Panc1 (cell line): Measurements from ENCODE around the gene FAT1.

Source experiments
- POLR2AphosphoS5 ChIP-seq: IDR thresholded peaks from 2 replicates; pipeline ENCODE4 v1.6.1; 2012; ENCODE audit warnings: mild to moderate bottlenecking, low read depth, low read length, moderate library complexity
- TF ChIP-seq, protein P1 (sequence below): fragments of 450-650 bp; IDR thresholded peaks from 2 replicates; pipeline ENCODE4 v1.5.1; 2017; ENCODE audit warnings: mild to moderate bottlenecking

DNA sequence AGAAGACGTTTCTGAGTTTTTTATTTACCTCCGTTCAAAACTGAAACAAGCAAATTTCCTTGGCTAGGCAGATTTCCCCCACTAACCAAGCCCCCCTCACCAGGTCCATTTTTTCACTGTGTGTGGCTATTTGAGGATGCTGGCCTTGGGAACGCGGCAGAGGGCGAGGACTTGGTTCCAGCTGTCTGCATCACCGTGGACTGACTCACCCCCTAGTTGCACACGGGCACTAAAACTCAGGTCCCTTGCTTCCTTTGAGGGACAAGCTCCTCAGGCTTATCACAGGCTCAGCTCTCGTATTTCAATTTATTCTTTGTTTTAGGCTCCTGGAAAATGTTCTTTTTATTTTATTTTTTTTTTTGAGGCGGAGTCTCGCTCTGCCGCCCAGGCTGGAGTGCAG is 159.9 kb downstream of the FAT1 start:
- TF ChIP-seq, protein P1, sequence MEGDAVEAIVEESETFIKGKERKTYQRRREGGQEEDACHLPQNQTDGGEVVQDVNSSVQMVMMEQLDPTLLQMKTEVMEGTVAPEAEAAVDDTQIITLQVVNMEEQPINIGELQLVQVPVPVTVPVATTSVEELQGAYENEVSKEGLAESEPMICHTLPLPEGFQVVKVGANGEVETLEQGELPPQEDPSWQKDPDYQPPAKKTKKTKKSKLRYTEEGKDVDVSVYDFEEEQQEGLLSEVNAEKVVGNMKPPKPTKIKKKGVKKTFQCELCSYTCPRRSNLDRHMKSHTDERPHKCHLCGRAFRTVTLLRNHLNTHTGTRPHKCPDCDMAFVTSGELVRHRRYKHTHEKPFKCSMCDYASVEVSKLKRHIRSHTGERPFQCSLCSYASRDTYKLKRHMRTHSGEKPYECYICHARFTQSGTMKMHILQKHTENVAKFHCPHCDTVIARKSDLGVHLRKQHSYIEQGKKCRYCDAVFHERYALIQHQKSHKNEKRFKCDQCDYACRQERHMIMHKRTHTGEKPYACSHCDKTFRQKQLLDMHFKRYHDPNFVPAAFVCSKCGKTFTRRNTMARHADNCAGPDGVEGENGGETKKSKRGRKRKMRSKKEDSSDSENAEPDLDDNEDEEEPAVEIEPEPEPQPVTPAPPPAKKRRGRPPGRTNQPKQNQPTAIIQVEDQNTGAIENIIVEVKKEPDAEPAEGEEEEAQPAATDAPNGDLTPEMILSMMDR: no peak
- no peak for TF ChIP-seq POLR2AphosphoS5
